Endothelial cell (in vitro differentiated cells): ENCODE data around the gene PDLIM7. TPM values are rescaled to one million over a fixed set of nuclear protein-coding genes. Genes with fewer than 3 reads are reported as not detected.

Experiments
- DNase-seq: peaks from one replicate; pipeline ENCODE4 v3.0.0; 2021; ENCODE audit warnings: low spot score
- H3K27ac Mint-ChIP-seq: one replicate; pipeline ENCODE4 v1.8.0; 2021; ENCODE audit warnings: mixed read lengths, inconsistent platforms; ENCODE audit not compliant: unreplicated experiment
- H3K27me3 Mint-ChIP-seq: one replicate; pipeline ENCODE4 v1.8.0; 2021; ENCODE audit warnings: mild to moderate bottlenecking, moderate library complexity, mixed read lengths, inconsistent platforms; ENCODE audit not compliant: unreplicated experiment
- H3K36me3 Mint-ChIP-seq: one replicate; pipeline ENCODE4 v1.8.0; 2021; ENCODE audit warnings: mild to moderate bottlenecking, low read depth, mixed read lengths, inconsistent platforms; ENCODE audit not compliant: unreplicated experiment
- H3K4me1 Mint-ChIP-seq: one replicate; pipeline ENCODE4 v1.8.0; 2021; ENCODE audit warnings: mild to moderate bottlenecking, mixed read lengths, inconsistent platforms; ENCODE audit not compliant: unreplicated experiment
- H3K4me3 Mint-ChIP-seq: one replicate; pipeline ENCODE4 v1.8.0; 2021; ENCODE audit warnings: mild to moderate bottlenecking, mixed read lengths, inconsistent platforms; ENCODE audit not compliant: unreplicated experiment
- H3K9me3 Mint-ChIP-seq: one replicate; pipeline ENCODE4 v1.8.0; 2021; ENCODE audit warnings: mixed read lengths, inconsistent platforms; ENCODE audit not compliant: unreplicated experiment
- total RNA-seq: library from RNA; stranded (reverse); fragmentation: NEBNext Ultra II Directional; extraction: Animal tissue kit (Norgen Biotek cat#: 25700); gene quantifications from one replicate; pipeline ENCODE4 v1.2.1, GENCODE V29; 2021; ENCODE audit not compliant: unreplicated experiment
- TF ChIP-seq, protein P1 (sequence below): fragments of 200-600 bp; sonication (generic); IDR thresholded peaks from one replicate; pipeline ENCODE4 v1.5.0; 2021; ENCODE audit warnings: antibody characterized with exemption; ENCODE audit not compliant: unreplicated experiment

PDLIM7 gene
- total RNA-seq, 1 donor from 2014 or later = 238 TPM

DNA sequence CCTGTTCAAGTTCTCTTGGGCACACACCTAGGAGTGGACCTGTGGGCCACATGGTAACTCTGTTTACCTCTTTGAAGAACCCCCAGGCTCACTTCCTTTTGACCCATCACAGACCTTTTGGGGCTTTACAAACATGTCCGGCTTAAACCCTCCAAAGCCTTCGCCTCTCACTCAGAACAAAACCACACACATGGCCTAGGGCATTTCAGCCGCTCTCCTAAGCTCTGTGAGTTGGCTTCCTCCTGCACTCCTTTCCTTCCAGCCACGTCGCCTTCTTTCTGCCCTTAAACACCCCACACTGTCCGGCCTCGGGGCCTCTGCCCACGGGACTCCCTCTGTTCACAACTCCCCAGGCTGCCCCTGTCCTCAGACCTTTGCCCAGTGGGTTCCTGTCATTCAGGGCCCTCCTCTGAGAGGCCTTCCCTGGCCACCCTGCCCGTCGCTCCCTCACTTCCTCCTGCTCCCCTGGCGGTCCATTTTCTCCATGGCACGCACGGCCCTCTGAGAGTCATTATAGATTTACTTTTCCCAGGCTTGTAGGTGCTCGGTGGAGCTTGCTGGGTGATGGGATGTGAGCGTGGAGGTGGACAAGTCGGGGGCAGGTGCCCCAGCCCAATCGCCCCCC is 10.3 kb upstream of the PDLIM7 start:
- TF ChIP-seq, protein P1, sequence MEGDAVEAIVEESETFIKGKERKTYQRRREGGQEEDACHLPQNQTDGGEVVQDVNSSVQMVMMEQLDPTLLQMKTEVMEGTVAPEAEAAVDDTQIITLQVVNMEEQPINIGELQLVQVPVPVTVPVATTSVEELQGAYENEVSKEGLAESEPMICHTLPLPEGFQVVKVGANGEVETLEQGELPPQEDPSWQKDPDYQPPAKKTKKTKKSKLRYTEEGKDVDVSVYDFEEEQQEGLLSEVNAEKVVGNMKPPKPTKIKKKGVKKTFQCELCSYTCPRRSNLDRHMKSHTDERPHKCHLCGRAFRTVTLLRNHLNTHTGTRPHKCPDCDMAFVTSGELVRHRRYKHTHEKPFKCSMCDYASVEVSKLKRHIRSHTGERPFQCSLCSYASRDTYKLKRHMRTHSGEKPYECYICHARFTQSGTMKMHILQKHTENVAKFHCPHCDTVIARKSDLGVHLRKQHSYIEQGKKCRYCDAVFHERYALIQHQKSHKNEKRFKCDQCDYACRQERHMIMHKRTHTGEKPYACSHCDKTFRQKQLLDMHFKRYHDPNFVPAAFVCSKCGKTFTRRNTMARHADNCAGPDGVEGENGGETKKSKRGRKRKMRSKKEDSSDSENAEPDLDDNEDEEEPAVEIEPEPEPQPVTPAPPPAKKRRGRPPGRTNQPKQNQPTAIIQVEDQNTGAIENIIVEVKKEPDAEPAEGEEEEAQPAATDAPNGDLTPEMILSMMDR = no peak
- peaks cover 32% of the 10 kb centered on the region for H3K36me3 Mint-ChIP-seq
- H3K27me3 Mint-ChIP-seq = peaks cover 14% of the 10 kb centered on the region
- no peaks in the 10 kb centered on the region for H3K9me3 Mint-ChIP-seq
- no peak for DNase-seq
- H3K4me3 Mint-ChIP-seq = peak overlapping the region; percentile 85
- peak overlapping the region; percentile 84 for H3K27ac Mint-ChIP-seq
- peaks cover 31% of the 10 kb centered on the region for H3K4me1 Mint-ChIP-seq

DNA sequence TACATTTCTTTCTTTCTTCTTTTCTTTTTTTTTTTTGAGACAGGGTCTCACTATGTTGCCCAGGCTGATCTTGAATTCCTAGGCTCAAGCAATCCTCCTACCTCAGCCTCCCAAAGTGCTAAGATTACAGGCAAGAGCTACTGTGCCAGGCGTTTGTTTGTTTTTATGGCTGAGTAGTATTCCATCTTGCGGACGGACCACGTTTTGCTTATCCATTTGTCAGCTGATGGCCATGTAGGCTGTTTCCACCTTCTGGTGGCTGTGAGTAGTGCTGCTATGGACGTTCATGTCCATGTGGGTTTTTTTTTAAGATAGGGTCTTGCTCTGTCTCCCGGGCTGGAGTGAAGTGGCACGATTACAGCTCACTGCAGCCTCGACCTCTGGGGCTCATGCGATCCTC is 9.8 kb upstream of the PDLIM7 start:
- TF ChIP-seq, protein P1 = peak; percentile 52
- Mint-ChIP-seq H3K4me3 (peak overlapping the region; percentile 56), H3K36me3 (peaks cover 38% of the 10 kb centered on the region), H3K27me3 (peaks cover 15% of the 10 kb centered on the region), H3K9me3 (no peaks in the 10 kb centered on the region), H3K4me1 (peaks cover 35% of the 10 kb centered on the region), H3K27ac (peak overlapping the region; percentile 84)
- no peak for DNase-seq

DNA sequence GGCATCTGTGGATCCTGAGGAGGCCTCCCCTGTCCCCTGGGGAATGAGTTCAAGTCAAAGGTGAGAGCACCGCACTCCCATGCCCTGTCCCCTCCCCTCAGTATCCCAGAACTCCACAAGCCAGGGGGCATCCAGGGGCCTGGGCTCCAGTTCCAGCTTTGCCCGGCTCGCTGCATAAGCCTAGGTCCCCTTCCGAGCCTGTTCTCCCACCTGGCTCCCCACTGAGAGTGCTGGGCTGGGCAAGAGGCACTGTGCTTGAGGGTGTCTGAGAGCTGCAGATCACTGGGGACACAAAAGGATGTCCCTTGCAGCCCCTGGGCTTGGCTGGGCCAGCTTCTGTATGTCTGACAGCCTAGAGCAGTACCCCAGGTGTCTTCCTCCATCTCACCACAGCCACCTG is 7.7 kb upstream of the PDLIM7 start:
- Mint-ChIP-seq H3K4me3 (no peak overlapping the region), H3K9me3 (no peaks in the 10 kb centered on the region), H3K4me1 (peaks cover 36% of the 10 kb centered on the region), H3K27ac (peak overlapping the region; percentile 57), H3K27me3 (peaks cover 15% of the 10 kb centered on the region), H3K36me3 (peaks cover 29% of the 10 kb centered on the region)
- no peak for DNase-seq
- TF ChIP-seq, protein P1 = no peak

DNA sequence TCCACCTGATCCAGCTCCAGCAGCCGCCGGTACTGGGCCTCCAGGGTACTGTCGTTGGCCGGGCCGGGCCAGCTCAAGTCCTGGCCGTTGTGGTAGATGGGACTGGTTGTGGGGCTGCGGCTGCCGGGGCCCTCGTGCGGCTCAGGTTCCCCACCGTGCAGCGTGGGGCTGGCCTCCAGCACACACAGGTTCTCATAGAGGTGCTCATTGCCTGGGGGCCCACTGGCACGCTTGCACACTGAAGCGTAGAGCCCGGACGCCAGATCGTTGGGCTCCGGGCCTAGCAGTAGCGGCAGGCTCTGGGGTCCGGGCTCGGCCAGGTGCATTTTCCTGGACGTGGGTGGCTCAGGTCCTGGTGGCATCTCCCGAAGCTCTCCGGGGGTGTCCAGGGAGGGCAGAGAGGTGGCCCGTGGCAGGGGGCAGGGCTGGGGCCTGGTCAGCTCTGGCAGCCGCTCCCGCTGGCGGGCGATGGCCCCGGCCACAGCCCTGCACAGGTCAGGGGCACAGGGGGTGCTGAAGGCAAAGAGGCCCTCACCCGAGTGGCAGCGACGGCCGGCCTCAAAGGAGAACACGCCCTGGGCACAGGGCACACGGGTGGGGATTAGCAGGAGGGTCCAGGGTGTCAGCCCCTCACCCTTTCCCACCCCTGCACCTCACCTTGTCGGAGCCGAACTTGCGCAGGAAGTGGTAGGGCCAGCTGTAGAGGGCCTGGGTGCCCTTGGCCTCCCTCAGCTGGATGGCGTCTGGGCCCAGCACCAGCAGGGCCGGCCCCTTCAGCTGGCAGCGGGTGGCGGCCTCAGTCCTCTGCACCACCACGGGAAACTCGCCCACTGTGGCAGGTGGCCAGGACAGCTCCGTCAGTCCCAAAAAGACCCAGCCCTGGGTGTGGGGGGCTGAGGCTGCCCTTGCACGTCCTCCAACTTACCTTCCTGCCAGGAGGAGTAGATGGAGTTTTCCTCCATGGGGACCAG is 7.0 kb upstream of the PDLIM7 start:
- H3K4me1 Mint-ChIP-seq = peaks cover 29% of the 10 kb centered on the region
- TF ChIP-seq, protein P1 = no peak
- no peak overlapping the region for H3K4me3 Mint-ChIP-seq
- no peak for DNase-seq
- H3K27me3 Mint-ChIP-seq = peaks cover 14% of the 10 kb centered on the region
- no peak overlapping the region for H3K27ac Mint-ChIP-seq
- no peaks in the 10 kb centered on the region for H3K9me3 Mint-ChIP-seq
- H3K36me3 Mint-ChIP-seq = peaks cover 29% of the 10 kb centered on the region
